NCI-H1436 treated with DMSO at 0.1 percent for 48 hours (cell line): Measurements from ENCODE around the gene WSCD2.

Experiments used
- DNase-seq: peaks from one replicate; lab custom pipeline; 2025; lab: John Stamatoyannopoulos, UW

Gene WSCD2

GRCh38 chr12:108129017-108129812 lies at the start of gene WSCD2:
WSCD2 (plus strand) TSS chr12:108129288; CDS start chr12:108195833, 66,545 bp downstream.
- DNase-seq: no peak

- no peak for DNase-seq
These were observed 49.4 kb upstream of the WSCD2 start for GRCh38 chr12:108079721-108080120.

- DNase-seq: no peak
These were observed 48.7 kb upstream of the WSCD2 start for GRCh38 chr12:108080363-108080762.

GRCh38 chr12:108082485-108082884 lies 46.6 kb upstream of the WSCD2 start:
- no peak for DNase-seq

GRCh38 chr12:108087900-108088299 lies 41.2 kb upstream of the WSCD2 start:
- no peak for DNase-seq

- no peak for DNase-seq
These were observed 38.8 kb upstream of the WSCD2 start for GRCh38 chr12:108090107-108090899.

GRCh38 chr12:108090932-108091678 lies 38.0 kb upstream of the WSCD2 start:
- DNase-seq: no peak

GRCh38 chr12:108091679-108092051 lies 37.4 kb upstream of the WSCD2 start:
- DNase-seq: no peak

GRCh38 chr12:108093209-108093608 lies 35.9 kb upstream of the WSCD2 start:
- no peak for DNase-seq

GRCh38 chr12:108094056-108094649 lies 34.9 kb upstream of the WSCD2 start:
- DNase-seq: no peak

- no peak for DNase-seq
These were observed 31.8 kb upstream of the WSCD2 start for GRCh38 chr12:108097160-108097911.

GRCh38 chr12:108098374-108098773 lies 30.7 kb upstream of the WSCD2 start:
- DNase-seq: no peak

GRCh38 chr12:108099073-108099472 lies 30.0 kb upstream of the WSCD2 start:
- no peak for DNase-seq

- no peak for DNase-seq
These were observed 29.2 kb upstream of the WSCD2 start for GRCh38 chr12:108099778-108100489.

GRCh38 chr12:108101605-108102175 lies 27.4 kb upstream of the WSCD2 start:
- DNase-seq: no peak

- no peak for DNase-seq
These were observed 26.7 kb upstream of the WSCD2 start for GRCh38 chr12:108102363-108102762.

- no peak for DNase-seq
These were observed 26.0 kb upstream of the WSCD2 start for GRCh38 chr12:108103087-108103486.

- no peak for DNase-seq
These were observed 25.6 kb upstream of the WSCD2 start for GRCh38 chr12:108103517-108103916.

GRCh38 chr12:108104657-108105056 lies 24.4 kb upstream of the WSCD2 start:
- DNase-seq: no peak

GRCh38 chr12:108106599-108106998 lies 22.5 kb upstream of the WSCD2 start:
- DNase-seq: no peak
